Measurements from ENCODE around the gene WDR27.

DNA sequence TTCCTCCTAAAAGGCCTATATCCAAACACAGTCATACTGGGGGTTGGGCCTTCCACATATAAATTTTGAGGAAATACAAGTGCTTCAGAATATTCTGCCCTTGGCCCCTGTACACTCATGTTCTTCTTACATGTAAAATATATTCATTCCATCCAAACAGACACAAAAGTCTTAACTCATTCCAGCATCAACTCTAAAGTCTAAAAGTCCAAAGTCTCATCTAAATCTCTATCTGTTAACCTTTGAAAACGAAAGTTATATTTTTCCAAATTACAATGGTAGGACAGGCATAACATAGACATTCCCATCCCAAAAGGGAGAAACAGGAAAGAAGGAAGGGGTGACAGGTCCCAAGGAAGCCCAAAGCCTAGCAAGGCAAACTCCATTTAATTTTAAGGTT lies 232.8 kb downstream of the WDR27 start:
- no peak for TF ChIP-seq POLR2A (IDR thresholded peaks at IDR 0.05; ENCODE audit: low read length)
- no peak for TF ChIP-seq GATA1 (IDR thresholded peaks at IDR 0.05; ENCODE audit: low read depth, low read length)

Measured in erythroblast (primary cell).